H9 (cell line): ENCODE measurements around the gene ATG4B. TPM values are rescaled to one million over a fixed set of nuclear protein-coding genes. Genes with fewer than 3 reads are reported as not detected.

ENCODE experiments used
- DNase-seq: peaks from one replicate; pipeline ENCODE4 v3.0.0-alpha.2; 2017
- H2AFZ ChIP-seq: one replicate; pipeline ENCODE4 v1.6.1; 2013; ENCODE audit warnings: mild to moderate bottlenecking, low read length, control low read depth, moderate library complexity
- H2AK5ac ChIP-seq: 2 replicates; pipeline ENCODE4 v1.6.1; 2013; ENCODE audit warnings: low read length, control low read depth, mixed read lengths; ENCODE audit not compliant: insufficient read length
- H2BK120ac ChIP-seq: one replicate; pipeline ENCODE4 v1.6.1; 2013; ENCODE audit warnings: low read depth, mild to moderate bottlenecking, low read length, control low read depth, inconsistent platforms; ENCODE audit not compliant: poor library complexity, severe bottlenecking
- H2BK12ac ChIP-seq: 2 replicates; pipeline ENCODE4 v1.6.1; 2013; ENCODE audit warnings: low read length, control low read depth, mixed read lengths, low read depth; ENCODE audit not compliant: insufficient read length
- H2BK15ac ChIP-seq: 2 replicates; pipeline ENCODE4 v1.6.1; 2013; ENCODE audit warnings: low read depth, low read length, control low read depth
- H2BK20ac ChIP-seq: one replicate; pipeline ENCODE4 v1.6.1; 2013; ENCODE audit warnings: low read depth, mild to moderate bottlenecking, low read length, control low read depth, inconsistent platforms; ENCODE audit not compliant: poor library complexity, severe bottlenecking
- H2BK5ac ChIP-seq: 2 replicates; pipeline ENCODE4 v1.6.1; 2013; ENCODE audit warnings: low read length, control low read depth, mixed read lengths; ENCODE audit not compliant: insufficient read length
- H3K14ac ChIP-seq: 2 replicates; pipeline ENCODE4 v1.6.1; 2013; ENCODE audit warnings: low read length, control low read depth; ENCODE audit not compliant: insufficient read depth
- H3K18ac ChIP-seq: 2 replicates; pipeline ENCODE4 v1.6.1; 2013; ENCODE audit warnings: low read depth, mild to moderate bottlenecking, mixed read lengths, low read length, control low read depth; ENCODE audit not compliant: insufficient read length
- H3K23ac ChIP-seq: 2 replicates; pipeline ENCODE4 v1.6.1; 2013; ENCODE audit warnings: low read length, control low read depth, mixed read lengths, low read depth; ENCODE audit not compliant: insufficient read length
- H3K23me2 ChIP-seq: 2 replicates; pipeline ENCODE4 v1.6.1; 2013; ENCODE audit warnings: low read depth, mild to moderate bottlenecking, mixed read lengths, low read length, control low read depth; ENCODE audit not compliant: insufficient read length, poor library complexity, severe bottlenecking
- H3K27ac ChIP-seq: 2 replicates; pipeline ENCODE4 v1.5.1; 2013; ENCODE audit warnings: low read length, control low read depth, mixed read lengths, low read depth; ENCODE audit not compliant: insufficient read length
- H3K27me3 ChIP-seq: 2 replicates; pipeline ENCODE4 v1.6.1; 2013; ENCODE audit warnings: low read length, control low read depth, inconsistent platforms; ENCODE audit not compliant: insufficient read depth
- H3K4ac ChIP-seq: 2 replicates; pipeline ENCODE4 v1.6.1; 2013; ENCODE audit warnings: low read depth, mild to moderate bottlenecking, control low read depth, inconsistent platforms, low read length, moderate library complexity
- H3K4me1 ChIP-seq: 2 replicates; pipeline ENCODE4 v1.6.1; 2013; ENCODE audit warnings: low read length, control low read depth, inconsistent platforms; ENCODE audit not compliant: insufficient read depth
- H3K4me2 ChIP-seq: 2 replicates; pipeline ENCODE4 v1.6.1; 2013; ENCODE audit warnings: low read length, control low read depth, mixed read lengths; ENCODE audit not compliant: insufficient read length, insufficient read depth
- H3K56ac ChIP-seq: 2 replicates; pipeline ENCODE4 v1.6.1; 2013; ENCODE audit warnings: low read depth, mild to moderate bottlenecking, mixed read lengths, low read length, control low read depth; ENCODE audit not compliant: insufficient read length
- H3K79me1 ChIP-seq: 2 replicates; pipeline ENCODE4 v1.6.1; 2013; ENCODE audit warnings: low read depth, mild to moderate bottlenecking, moderate library complexity, low read length, control low read depth, inconsistent platforms; ENCODE audit not compliant: insufficient read depth, poor library complexity, severe bottlenecking
- H3K79me2 ChIP-seq: 2 replicates; pipeline ENCODE4 v1.6.1; 2013; ENCODE audit warnings: low read length, control low read depth, inconsistent platforms; ENCODE audit not compliant: insufficient read depth
- H3K9ac ChIP-seq: 2 replicates; pipeline ENCODE4 v1.6.1; 2013; ENCODE audit warnings: low read length, control low read depth, mixed read lengths; ENCODE audit not compliant: insufficient read length; ENCODE audit errors: extremely low read depth
- H3K9me3 ChIP-seq: one replicate; pipeline ENCODE4 v1.6.1; 2013; ENCODE audit warnings: low read depth, low read length, inconsistent platforms; ENCODE audit not compliant: control insufficient read depth
- H3T11ph ChIP-seq: one replicate; pipeline ENCODE4 v1.6.1; 2013; ENCODE audit warnings: mild to moderate bottlenecking, low read length, control low read depth, inconsistent platforms
- H4K20me1 ChIP-seq: one replicate; pipeline ENCODE4 v1.6.1; 2013; ENCODE audit not compliant: control insufficient read depth, insufficient read length, insufficient read depth
- H4K5ac ChIP-seq: 2 replicates; pipeline ENCODE4 v1.6.1; 2013; ENCODE audit warnings: low read depth, mild to moderate bottlenecking, mixed read lengths, low read length, control low read depth; ENCODE audit not compliant: insufficient read length
- H4K8ac ChIP-seq: replicated peaks from 2 replicates; pipeline ENCODE4 v1.6.1; 2013; ENCODE audit warnings: low read length, control low read depth, mixed read lengths, low read depth; ENCODE audit not compliant: insufficient read length
- H4K91ac ChIP-seq: 2 replicates; pipeline ENCODE4 v1.6.1; 2013; ENCODE audit warnings: low read depth, mild to moderate bottlenecking, moderate library complexity, mixed read lengths, low read length, control low read depth; ENCODE audit not compliant: insufficient read length
- H3K27ac Mint-ChIP-seq, 3 experiments: 2 replicates in 2 of 3; 3 replicates in 1 of 3; pipeline ENCODE4 v1.8.0; 2020 to 2021; ENCODE audit warnings: mixed read lengths in 3 of 3, mild to moderate bottlenecking in 1 of 3, moderate library complexity in 1 of 3
- H3K27me3 Mint-ChIP-seq: 2 replicates; pipeline ENCODE4 v1.8.0; 2021; ENCODE audit warnings: low read depth, mild to moderate bottlenecking, moderate library complexity, mixed read lengths
- H3K36me3 Mint-ChIP-seq, 3 experiments: 2 replicates in 2 of 3; 3 replicates in 1 of 3; pipeline ENCODE4 v1.8.0; 2020 to 2021; ENCODE audit warnings: low read depth in 3 of 3, mixed read lengths in 3 of 3; ENCODE audit not compliant: insufficient read depth in 1 of 3
- H3K4me1 Mint-ChIP-seq, 2 experiments: 2 replicates each; pipeline ENCODE4 v1.8.0; 2020; ENCODE audit warnings: mixed read lengths in 2 of 2
- H3K4me3 Mint-ChIP-seq, 2 experiments: 2 replicates in 1 of 2; 3 replicates in 1 of 2; pipeline ENCODE4 v1.8.0; 2020 to 2021; ENCODE audit warnings: mild to moderate bottlenecking in 2 of 2, mixed read lengths in 2 of 2, moderate library complexity in 1 of 2
- H3K9me3 Mint-ChIP-seq, 2 experiments: 2 replicates in 1 of 2; 3 replicates in 1 of 2; pipeline ENCODE4 v1.8.0; 2020; ENCODE audit warnings: mild to moderate bottlenecking in 2 of 2, mixed read lengths in 2 of 2, moderate library complexity in 1 of 2
- WGBS: extraction: QIAGEN DNeasy Blood & Tissue Kit; methylation state at CpG from one replicate; pipeline ENCODE4 v1.1.7; 2013; ENCODE audit warnings: missing lambda C conversion rate, low lambda C conversion rate, mixed read lengths; ENCODE audit not compliant: insufficient read length; ENCODE audit errors: extremely low coverage; 5-methylcytosine and 5-hydroxymethylcytosine counted together
- total RNA-seq: library from RNA; stranded (reverse); gene quantifications from 2 replicates; pipeline ENCODE4 v1.2.1, GENCODE V29; 2021
- TF ChIP-seq, protein P1 (sequence below): fragments of 200-600 bp; sonication (generic); conservative IDR thresholded peaks from 3 replicates; pipeline ENCODE4 v1.8.0; 2021; ENCODE audit warnings: antibody characterized with exemption, mild to moderate bottlenecking

ATG4B gene
- total RNA-seq, 1 experiment from 2014 or later = 105 TPM

DNA sequence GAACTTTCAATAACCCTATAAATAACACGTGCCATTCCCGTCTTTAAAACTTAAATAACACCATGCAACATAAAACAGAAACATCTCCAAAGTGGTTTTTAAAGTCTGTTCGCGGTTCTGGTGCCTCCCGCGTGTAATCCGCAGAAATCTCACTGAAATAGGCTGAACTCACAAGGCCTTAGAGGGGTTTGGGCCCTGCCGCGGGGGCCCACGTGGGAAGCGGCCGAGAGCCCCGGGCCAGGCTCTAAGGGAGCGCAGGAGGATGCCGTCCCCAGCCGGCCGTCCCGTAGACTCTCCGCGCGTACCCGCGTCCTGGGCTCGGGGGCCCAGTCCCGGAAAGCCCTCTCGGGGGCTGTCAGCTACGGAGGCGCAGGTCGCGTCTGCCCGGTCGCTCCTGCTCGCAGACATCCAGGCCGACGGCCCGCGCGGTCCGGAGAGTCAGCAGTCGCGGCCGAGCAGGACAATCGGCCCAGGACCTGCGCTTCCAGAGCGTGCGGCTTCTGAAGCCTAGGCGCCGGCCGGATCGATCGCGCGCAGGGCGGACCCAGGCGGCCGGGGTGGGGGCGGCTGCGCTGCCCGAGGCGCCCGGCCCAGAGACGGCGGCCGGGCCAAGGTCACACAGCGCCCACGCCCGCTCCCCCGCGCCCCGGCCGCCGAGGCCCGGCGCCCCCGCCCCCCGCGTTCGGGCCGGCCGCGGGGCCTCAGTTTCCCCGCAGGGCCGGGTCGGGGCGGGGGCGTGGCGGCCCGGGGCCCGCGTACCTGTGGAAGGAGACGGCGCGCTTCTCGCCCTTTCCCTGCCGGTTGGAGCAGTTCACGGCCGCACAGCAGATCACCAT, 1.1 kb upstream of the ATG4B start:
- H3K23me2 ChIP-seq = peaks cover 8% of the 10 kb centered on the region
- no peak overlapping the region for H2BK20ac ChIP-seq
- no peak overlapping the region for H3K23ac ChIP-seq
- peaks cover 3% of the 10 kb centered on the region for H3K4me1 ChIP-seq
- H3K9ac ChIP-seq = peak overlapping the region; percentile 74
- no peak overlapping the region for H4K8ac ChIP-seq
- no peak overlapping the region for H2BK120ac ChIP-seq
- no peak overlapping the region for H2AK5ac ChIP-seq
- no peak overlapping the region for H2BK12ac ChIP-seq
- H3K79me1 ChIP-seq = peaks cover 18% of the 10 kb centered on the region
- peak overlapping the region in 1 of 3 experiments; percentile 75; a peak in 3 of 7 replicates for H3K27ac Mint-ChIP-seq
- H3T11ph ChIP-seq = no peak overlapping the region
- H4K5ac ChIP-seq = no peak overlapping the region
- no peak overlapping the region for H2BK15ac ChIP-seq
- peaks cover 4 to 8% of the 10 kb centered on the region in 2 experiments; a peak in 4 of 5 replicates for H3K9me3 Mint-ChIP-seq
- no CpG with 5 or more reads among the region's 97 CpGs for WGBS
- TF ChIP-seq, protein P1, sequence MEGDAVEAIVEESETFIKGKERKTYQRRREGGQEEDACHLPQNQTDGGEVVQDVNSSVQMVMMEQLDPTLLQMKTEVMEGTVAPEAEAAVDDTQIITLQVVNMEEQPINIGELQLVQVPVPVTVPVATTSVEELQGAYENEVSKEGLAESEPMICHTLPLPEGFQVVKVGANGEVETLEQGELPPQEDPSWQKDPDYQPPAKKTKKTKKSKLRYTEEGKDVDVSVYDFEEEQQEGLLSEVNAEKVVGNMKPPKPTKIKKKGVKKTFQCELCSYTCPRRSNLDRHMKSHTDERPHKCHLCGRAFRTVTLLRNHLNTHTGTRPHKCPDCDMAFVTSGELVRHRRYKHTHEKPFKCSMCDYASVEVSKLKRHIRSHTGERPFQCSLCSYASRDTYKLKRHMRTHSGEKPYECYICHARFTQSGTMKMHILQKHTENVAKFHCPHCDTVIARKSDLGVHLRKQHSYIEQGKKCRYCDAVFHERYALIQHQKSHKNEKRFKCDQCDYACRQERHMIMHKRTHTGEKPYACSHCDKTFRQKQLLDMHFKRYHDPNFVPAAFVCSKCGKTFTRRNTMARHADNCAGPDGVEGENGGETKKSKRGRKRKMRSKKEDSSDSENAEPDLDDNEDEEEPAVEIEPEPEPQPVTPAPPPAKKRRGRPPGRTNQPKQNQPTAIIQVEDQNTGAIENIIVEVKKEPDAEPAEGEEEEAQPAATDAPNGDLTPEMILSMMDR = no peak
- peaks cover 24 to 25% of the 10 kb centered on the region in 2 experiments for H3K4me1 Mint-ChIP-seq
- no peak overlapping the region for H3K27ac ChIP-seq
- H3K27me3 ChIP-seq = no peaks in the 10 kb centered on the region
- no peaks in the 10 kb centered on the region for H4K20me1 ChIP-seq
- H3K4me2 ChIP-seq = peak overlapping the region; percentile 94
- H2BK5ac ChIP-seq = no peak overlapping the region
- no peaks in the 10 kb centered on the region for H3K27me3 Mint-ChIP-seq
- peaks cover 36 to 57% (median 48%) of the 10 kb centered on the region in 3 experiments for H3K36me3 Mint-ChIP-seq
- H3K56ac ChIP-seq = no peak overlapping the region
- H3K79me2 ChIP-seq = peaks cover 32% of the 10 kb centered on the region; the same call in 1 of the 2 replicates
- H4K91ac ChIP-seq = no peak overlapping the region
- H2AFZ ChIP-seq = no peak overlapping the region
- H3K9me3 ChIP-seq = peaks cover 6% of the 10 kb centered on the region
- DNase-seq = peak; percentile 52
- peak overlapping the region; percentile 80 to 89 for H3K4me3 Mint-ChIP-seq
- H3K18ac ChIP-seq = peak overlapping the region; percentile 73
- no peak overlapping the region for H3K4ac ChIP-seq
- peak overlapping the region; percentile 57 for H3K14ac ChIP-seq
